OCI-LY7 (cell line): ENCODE data around the gene ZNF536. TPM values are rescaled to one million over a fixed set of nuclear protein-coding genes. Genes with fewer than 3 reads are reported as not detected.

Experiments used
- BruUV-seq: library from RNA; stranded (reverse); fragments of 400-500 nt; replicated peaks from 2 replicates; lab custom pipeline; 2021; lab: Mats Ljungman, UMichigan
- CTCF ChIA-PET: fragments of 300-600 bp; sonication (Branson Sonifier 250); formaldehyde crosslinking; loops from one replicate; lab custom pipeline; 2022; ENCODE audit warnings: antibody characterized with exemption; ENCODE audit not compliant: unreplicated experiment; lab: Charles Lee
- POLR2A ChIA-PET: fragments of 300-600 bp; sonication (Branson Sonifier 250); formaldehyde crosslinking; loops from one replicate; lab custom pipeline; 2022; ENCODE audit warnings: antibody characterized with exemption; lab: Charles Lee
- DNase-seq: peaks from one replicate; pipeline ENCODE4 v3.0.0-alpha.2; 2015; ENCODE audit warnings: low spot score
- H2AFZ ChIP-seq: fragments of 200-600 bp; sonication (generic), shearing (Covaris generic); 2 replicates; pipeline ENCODE4 v1.6.1; 2014; ENCODE audit warnings: mild to moderate bottlenecking, antibody characterized with exemption, low read length, moderate library complexity
- H3K27ac ChIP-seq: fragments of 200-600 bp; sonication (generic); 2 replicates; pipeline ENCODE4 v1.5.1; 2014; ENCODE audit warnings: mixed run types, low read depth, mild to moderate bottlenecking, moderate library complexity, low read length, inconsistent platforms; ENCODE audit not compliant: poor library complexity, severe bottlenecking
- H3K36me3 ChIP-seq: fragments of 200-600 bp; sonication (generic); 2 replicates; pipeline ENCODE4 v1.6.1; 2014; ENCODE audit warnings: mild to moderate bottlenecking, antibody characterized with exemption, low read length, moderate library complexity, mixed read lengths; ENCODE audit not compliant: insufficient read depth
- H3K4me1 ChIP-seq: fragments of 200-600 bp; sonication (generic); 2 replicates; pipeline ENCODE4 v1.5.1; 2014; ENCODE audit warnings: mild to moderate bottlenecking, low read length; ENCODE audit not compliant: insufficient read depth, poor library complexity, severe bottlenecking
- H3K4me2 ChIP-seq: fragments of 200-600 bp; sonication (generic); 2 replicates; pipeline ENCODE4 v1.6.1; 2014; ENCODE audit warnings: mild to moderate bottlenecking, low read length
- H3K4me3 ChIP-seq: fragments of 200-600 bp; sonication (generic); 2 replicates; pipeline ENCODE4 v1.5.1; 2014; ENCODE audit warnings: mild to moderate bottlenecking, low read depth, low read length; ENCODE audit not compliant: poor library complexity, severe bottlenecking
- H3K79me2 ChIP-seq: fragments of 200-600 bp; sonication (generic); 2 replicates; pipeline ENCODE4 v1.6.1; 2016; ENCODE audit warnings: low read depth, mild to moderate bottlenecking, low read length, moderate library complexity, mixed read lengths; ENCODE audit not compliant: insufficient read depth
- H3K9me2 ChIP-seq: fragments of 200-600 bp; sonication (generic); 2 replicates; pipeline ENCODE4 v1.6.1; 2016; ENCODE audit warnings: mild to moderate bottlenecking, low read length, mixed read lengths; ENCODE audit not compliant: insufficient read depth
- H3K9me3 ChIP-seq: fragments of 200-600 bp; sonication (generic); 2 replicates; pipeline ENCODE4 v1.6.1; 2014; ENCODE audit warnings: mild to moderate bottlenecking, mixed run types, low read length, mixed read lengths
- H4K20me1 ChIP-seq: fragments of 200-600 bp; sonication (generic); 2 replicates; pipeline ENCODE4 v1.6.1; 2014; ENCODE audit warnings: mild to moderate bottlenecking, antibody characterized with exemption, low read length, moderate library complexity, mixed read lengths; ENCODE audit not compliant: insufficient read depth
- EZH2phosphoT487 ChIP-seq: fragments of 200-600 bp; sonication (generic); IDR thresholded peaks from 2 replicates; pipeline ENCODE4 v1.6.1; 2018; ENCODE audit warnings: low read depth, borderline replicate concordance, mild to moderate bottlenecking, mixed run types, antibody characterized with exemption, low read length, moderate library complexity, mixed read lengths
- intact Hi-C: fragments of 100-400 bp; cut with micrococcal nuclease; formaldehyde crosslinking; loops from one replicate; pipeline ENCODE4 v1.10.0; 2022; ENCODE audit not compliant: unreplicated experiment
- total RNA-seq, 2 experiments: library from RNA; depleted of rRNA in 1 of 2; stranded (reverse); fragments of >200 nt in 1 of 2; shearing (Covaris generic) in 1 of 2; gene quantifications; 2 replicates each; pipeline ENCODE4 v1.2.3, GENCODE V29; 2014 to 2022
- TF ChIP-seq, protein P1 (sequence below): fragments of 200-600 bp; sonication (generic); conservative IDR thresholded peaks from 2 replicates; pipeline ENCODE4 v1.5.1; 2014; ENCODE audit warnings: mild to moderate bottlenecking, antibody characterized with exemption, low read length, moderate library complexity, mixed read lengths

ZNF536 gene
- total RNA-seq, 2 experiments from 2014 or later = 0.06 to 0.30 TPM

DNA sequence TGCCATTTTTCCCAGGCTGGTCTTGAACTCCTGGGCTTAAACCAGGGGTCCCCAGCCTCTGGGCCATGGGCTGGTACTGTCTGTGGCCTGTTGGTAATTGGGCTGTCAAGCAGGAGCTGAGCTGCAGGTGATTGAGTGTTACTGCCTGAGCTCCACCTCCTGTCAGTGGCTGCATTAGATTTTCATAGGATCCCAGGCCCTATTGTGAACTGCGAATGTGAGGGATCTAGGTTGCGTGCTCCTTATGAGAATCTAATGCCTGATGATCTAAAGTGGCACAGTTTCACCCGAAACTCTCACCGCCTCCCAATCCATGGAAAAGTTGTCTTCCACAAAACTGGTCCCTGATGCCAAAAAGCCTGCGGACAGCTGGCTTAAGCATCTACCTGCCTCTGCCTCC lies 16.6 kb upstream of the ZNF536 start:
- Histone ChIP-seq H4K20me1 (no peaks in the 10 kb centered on the region), H3K9me3 (no peaks in the 10 kb centered on the region), H3K4me3 (no peak overlapping the region), H3K27ac (no peak overlapping the region), H3K4me2 (no peak overlapping the region), H2AFZ (no peak overlapping the region), H3K9me2 (no peaks in the 10 kb centered on the region), H3K79me2 (no peaks in the 10 kb centered on the region), H3K36me3 (no peaks in the 10 kb centered on the region), H3K4me1 (no peaks in the 10 kb centered on the region)
- intact Hi-C loops = no loop called here
- DNase-seq = no peak
- no peak for TF ChIP-seq EZH2phosphoT487
- BruUV-seq = no TSS peak
- ChIA-PET POLR2A (no interaction called here), CTCF (no interaction called here)

DNA sequence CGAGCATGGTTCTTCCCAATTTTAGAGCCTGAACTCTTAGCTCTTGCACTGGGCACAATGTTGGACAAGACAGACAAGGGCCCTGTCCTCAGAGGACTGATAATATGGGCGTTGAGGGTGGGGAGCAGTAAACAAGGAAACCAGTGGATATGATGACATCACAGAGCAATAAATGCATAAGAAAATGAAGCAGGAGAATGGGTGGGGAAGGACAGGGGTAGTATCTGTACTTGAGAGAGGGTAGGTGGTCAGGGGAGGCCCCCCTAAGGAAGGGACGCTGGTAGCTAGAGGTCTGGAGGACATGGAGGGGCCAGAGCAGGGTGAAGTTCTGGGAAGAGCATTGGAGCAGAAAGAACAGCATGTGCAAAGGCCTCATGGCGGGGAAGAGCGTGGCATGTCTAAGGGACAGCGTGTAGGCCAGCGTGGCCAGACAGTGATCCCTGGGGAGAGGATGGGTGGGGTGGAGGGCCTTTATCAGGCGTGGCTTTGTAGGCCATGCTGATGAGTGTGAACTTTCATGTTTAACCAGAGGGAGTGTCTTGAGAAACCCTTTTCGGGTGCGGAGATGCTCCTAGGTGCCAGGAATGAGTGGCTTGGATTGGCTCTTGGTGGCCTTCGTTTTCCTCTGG lies 15.1 kb upstream of the ZNF536 start:
- no peak for TF ChIP-seq EZH2phosphoT487
- TF ChIP-seq, protein P1, sequence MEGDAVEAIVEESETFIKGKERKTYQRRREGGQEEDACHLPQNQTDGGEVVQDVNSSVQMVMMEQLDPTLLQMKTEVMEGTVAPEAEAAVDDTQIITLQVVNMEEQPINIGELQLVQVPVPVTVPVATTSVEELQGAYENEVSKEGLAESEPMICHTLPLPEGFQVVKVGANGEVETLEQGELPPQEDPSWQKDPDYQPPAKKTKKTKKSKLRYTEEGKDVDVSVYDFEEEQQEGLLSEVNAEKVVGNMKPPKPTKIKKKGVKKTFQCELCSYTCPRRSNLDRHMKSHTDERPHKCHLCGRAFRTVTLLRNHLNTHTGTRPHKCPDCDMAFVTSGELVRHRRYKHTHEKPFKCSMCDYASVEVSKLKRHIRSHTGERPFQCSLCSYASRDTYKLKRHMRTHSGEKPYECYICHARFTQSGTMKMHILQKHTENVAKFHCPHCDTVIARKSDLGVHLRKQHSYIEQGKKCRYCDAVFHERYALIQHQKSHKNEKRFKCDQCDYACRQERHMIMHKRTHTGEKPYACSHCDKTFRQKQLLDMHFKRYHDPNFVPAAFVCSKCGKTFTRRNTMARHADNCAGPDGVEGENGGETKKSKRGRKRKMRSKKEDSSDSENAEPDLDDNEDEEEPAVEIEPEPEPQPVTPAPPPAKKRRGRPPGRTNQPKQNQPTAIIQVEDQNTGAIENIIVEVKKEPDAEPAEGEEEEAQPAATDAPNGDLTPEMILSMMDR = no peak
- no peak for DNase-seq
- Histone ChIP-seq H3K4me2 (no peak overlapping the region), H3K9me3 (no peaks in the 10 kb centered on the region), H3K79me2 (no peaks in the 10 kb centered on the region), H3K4me3 (no peak overlapping the region), H3K27ac (no peak overlapping the region), H4K20me1 (no peaks in the 10 kb centered on the region), H2AFZ (no peak overlapping the region), H3K36me3 (no peaks in the 10 kb centered on the region), H3K9me2 (no peaks in the 10 kb centered on the region), H3K4me1 (no peaks in the 10 kb centered on the region)
- CTCF ChIA-PET = no interaction called here
- BruUV-seq = no TSS peak
- POLR2A ChIA-PET = interaction anchor here (0.9 kb wide), 1 partner anchor 14 kb away, joined by 3 read pairs; no protein-coding TSS in a partner anchor
- intact Hi-C loops = no loop called here

DNA sequence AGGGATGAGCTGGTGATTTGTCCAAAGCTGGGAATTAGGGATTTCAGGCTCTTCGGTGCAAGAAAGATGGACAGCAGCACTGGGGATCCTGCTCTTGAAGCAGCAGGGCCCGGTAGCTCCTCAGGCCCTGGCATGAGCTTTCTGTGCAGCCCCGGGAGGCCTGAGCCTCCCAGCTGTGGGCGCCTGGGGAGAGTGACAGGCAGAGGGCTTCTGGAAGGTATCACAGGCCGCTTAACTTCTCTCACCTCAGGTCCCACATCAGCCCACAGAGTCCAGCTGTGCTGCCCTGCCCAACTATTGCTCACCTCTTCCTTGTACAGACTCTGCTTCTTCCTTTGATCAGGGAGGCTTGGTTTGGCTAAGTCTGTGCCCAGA lies 14.6 kb upstream of the ZNF536 start:
- POLR2A ChIA-PET = interaction anchor here (0.6 kb wide), 1 partner anchor 1807 kb away, joined by 3 read pairs; no protein-coding TSS in a partner anchor
- BruUV-seq = no TSS peak

More for the DNA sequence above, 14.6 kb upstream of the ZNF536 start:
- H3K4me2 ChIP-seq = no peak overlapping the region
- H3K9me3 ChIP-seq = no peaks in the 10 kb centered on the region
- no peak overlapping the region for H3K27ac ChIP-seq
- CTCF ChIA-PET = no interaction called here
- H3K9me2 ChIP-seq = no peaks in the 10 kb centered on the region
- H3K4me1 ChIP-seq = no peaks in the 10 kb centered on the region
- no peak for DNase-seq
- TF ChIP-seq EZH2phosphoT487 = no peak
- TF ChIP-seq, protein P1 = no peak
- intact Hi-C loops = no loop called here
- no peaks in the 10 kb centered on the region for H4K20me1 ChIP-seq
- no peak overlapping the region for H3K4me3 ChIP-seq
- H3K36me3 ChIP-seq = no peaks in the 10 kb centered on the region
- H2AFZ ChIP-seq = no peak overlapping the region
- H3K79me2 ChIP-seq = no peaks in the 10 kb centered on the region
